Stimulated activated CD8-positive, alpha-beta memory T cell treated with anti-CD3 and anti-CD28 coated beads, Interleukin-7, amount 100 ng/mL, for 24 hours (primary cell): ENCODE results near the gene PKDREJ.
"Not testable (repeated sequence)": the region's sequence is repeated elsewhere in the genome, so short reads cannot be mapped to it uniquely, and the experiment has no call there.

Experiments
- DNase-seq: peaks from one replicate; pipeline ENCODE4 v3.0.0-alpha.2; 2020; ENCODE audit warnings: low read depth

The PKDREJ gene

GRCh38 chr22:46288846-46289243 lies 25.7 kb upstream of the PKDREJ start:
- no peak for DNase-seq

GRCh38 chr22:46287873-46288751 lies 25.0 kb upstream of the PKDREJ start:
- no peak for DNase-seq

- no peak for DNase-seq
Observed at GRCh38 chr22:46286941-46287872, 24.1 kb upstream of the PKDREJ start.

GRCh38 chr22:46286006-46286405 lies 22.9 kb upstream of the PKDREJ start:
- no peak for DNase-seq

- DNase-seq: no peak
Observed at GRCh38 chr22:46281866-46282678, 18.9 kb upstream of the PKDREJ start.

GRCh38 chr22:46280999-46281623 lies 18.0 kb upstream of the PKDREJ start:
- DNase-seq: no peak

- DNase-seq: no peak
Observed at GRCh38 chr22:46280063-46280817, 17.1 kb upstream of the PKDREJ start.

- no peak for DNase-seq
Observed at GRCh38 chr22:46278656-46279645, 15.8 kb upstream of the PKDREJ start.

- no peak for DNase-seq
Observed at GRCh38 chr22:46276563-46276962, 13.4 kb upstream of the PKDREJ start.

- DNase-seq: no peak
Observed at GRCh38 chr22:46275455-46276122, 12.4 kb upstream of the PKDREJ start.

GRCh38 chr22:46274381-46274780 lies 11.2 kb upstream of the PKDREJ start:
- no peak for DNase-seq

- DNase-seq: no peak
Observed at GRCh38 chr22:46273432-46274148, 10.4 kb upstream of the PKDREJ start.

- no peak for DNase-seq
Observed at GRCh38 chr22:46272762-46273431, 9.8 kb upstream of the PKDREJ start.

- no peak for DNase-seq
Observed at GRCh38 chr22:46272196-46272595, 9.1 kb upstream of the PKDREJ start.

- DNase-seq: no peak
Observed at GRCh38 chr22:46269564-46269963, 6.4 kb upstream of the PKDREJ start.

GRCh38 chr22:46267431-46268279 lies 4.5 kb upstream of the PKDREJ start, which contains the start of gene TTC38:
TTC38 (plus strand) TSS chr22:46268008; CDS start chr22:46268040, 32 bp downstream.
- no peak for DNase-seq

- DNase-seq: not testable (repeated sequence)
Observed at GRCh38 chr22:46265627-46266026, 2.5 kb upstream of the PKDREJ start.
